Epithelial cell of esophagus (primary cell): ENCODE measurements around the gene SHISA3.

ENCODE experiments used
- DNase-seq: peaks from one replicate; pipeline ENCODE4 v3.0.0; 2010; ENCODE audit warnings: low read depth
- H3K4me3 ChIP-seq: 2 replicates; pipeline ENCODE4 v1.5.1; 2011; ENCODE audit warnings: mild to moderate bottlenecking, low read length, control low read depth
- CTCF ChIP-seq: IDR thresholded peaks from 2 replicates; pipeline ENCODE4 v1.5.1; 2011; ENCODE audit warnings: low read depth, mild to moderate bottlenecking, low read length, control low read depth, inconsistent platforms; ENCODE audit not compliant: insufficient read depth; ENCODE audit errors: missing control alignments

SHISA3 gene

GRCh38 chr4:42398871-42399331 is 1.6 kb downstream of the SHISA3 start:
- TF ChIP-seq CTCF, result no peak
- no peak overlapping the region for H3K4me3 ChIP-seq
- DNase-seq, result no peak

DNA sequence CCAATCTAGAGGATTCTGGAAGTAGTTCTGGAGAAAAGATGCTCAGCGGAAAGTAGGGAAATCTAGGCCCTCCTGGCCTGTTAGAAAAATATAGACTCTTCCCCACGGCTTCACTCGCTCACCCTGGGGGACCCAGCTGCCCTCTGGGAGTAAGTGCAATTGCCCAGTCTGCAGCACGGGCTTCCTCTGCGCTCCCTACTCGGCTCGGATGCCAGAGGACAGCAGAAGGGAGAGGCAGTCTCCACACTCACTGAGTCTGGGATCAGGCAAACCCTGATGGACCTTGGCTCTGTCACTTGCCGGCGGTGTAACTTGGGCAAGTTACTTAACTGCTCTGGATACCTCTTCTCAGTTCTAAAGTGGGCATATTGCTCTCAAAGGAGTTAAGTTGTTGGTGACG is 2.1 kb downstream of the SHISA3 start:
- TF ChIP-seq CTCF, result no peak
- DNase-seq, result no peak
- no peak overlapping the region for H3K4me3 ChIP-seq

GRCh38 chr4:42401171-42401570 is 3.9 kb downstream of the SHISA3 start:
- TF ChIP-seq CTCF, result peak; percentile 43
- peak; percentile 49 for DNase-seq
- no peak overlapping the region for H3K4me3 ChIP-seq

GRCh38 chr4:42404001-42404400 is 6.7 kb downstream of the SHISA3 start:
- no peak for TF ChIP-seq CTCF
- no peak for DNase-seq
- H3K4me3 ChIP-seq, result no peak overlapping the region

DNA sequence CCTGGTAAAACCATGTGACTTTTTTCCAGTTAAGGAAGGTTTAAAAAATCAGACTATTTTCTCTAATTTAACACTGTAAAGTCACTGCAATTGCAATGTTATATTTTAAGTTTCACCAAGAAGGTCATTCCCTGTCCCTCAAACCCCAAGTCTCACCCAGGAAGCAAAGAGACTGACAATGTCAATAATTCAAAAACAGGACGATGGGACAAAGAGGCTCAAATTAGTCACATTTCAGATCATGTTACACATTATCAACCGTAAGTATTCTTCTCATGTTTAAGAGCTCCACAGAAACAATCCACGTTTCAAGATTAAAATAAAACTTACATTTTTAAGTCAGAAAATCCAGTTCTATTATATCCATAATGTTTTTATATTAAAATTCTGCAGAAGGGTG is 13.2 kb downstream of the SHISA3 start:
- DNase-seq, result no peak
- TF ChIP-seq CTCF, result no peak
- no peak overlapping the region for H3K4me3 ChIP-seq

DNA sequence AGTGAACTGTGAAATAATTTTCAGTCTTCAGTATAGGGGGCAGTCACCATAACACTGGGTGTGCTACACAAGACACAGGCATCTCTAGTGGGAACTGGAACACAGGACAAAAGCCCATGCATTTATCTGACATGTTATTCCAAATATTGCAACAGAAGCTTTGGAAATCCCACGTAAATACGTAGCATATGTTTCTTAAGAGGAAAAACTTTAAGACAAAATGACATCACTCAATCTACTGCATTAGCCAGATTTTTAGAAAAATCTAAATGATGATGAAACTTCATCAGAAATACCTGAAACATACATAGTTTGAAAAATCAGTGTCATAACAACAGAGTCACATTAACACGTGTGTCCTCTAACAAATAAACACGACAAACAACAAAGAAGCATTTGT is 14.5 kb downstream of the SHISA3 start:
- H3K4me3 ChIP-seq, result no peak overlapping the region
- DNase-seq, result no peak

More for the DNA sequence above, 14.5 kb downstream of the SHISA3 start:
- no peak for TF ChIP-seq CTCF
